ENCODE data around the gene POLRMT. TPM values are rescaled to one million over a fixed set of nuclear protein-coding genes. Genes with fewer than 3 reads are reported as not detected.

The POLRMT gene
- 26.4 and 40.2 TPM in 2 replicates for total RNA-seq

DNA sequence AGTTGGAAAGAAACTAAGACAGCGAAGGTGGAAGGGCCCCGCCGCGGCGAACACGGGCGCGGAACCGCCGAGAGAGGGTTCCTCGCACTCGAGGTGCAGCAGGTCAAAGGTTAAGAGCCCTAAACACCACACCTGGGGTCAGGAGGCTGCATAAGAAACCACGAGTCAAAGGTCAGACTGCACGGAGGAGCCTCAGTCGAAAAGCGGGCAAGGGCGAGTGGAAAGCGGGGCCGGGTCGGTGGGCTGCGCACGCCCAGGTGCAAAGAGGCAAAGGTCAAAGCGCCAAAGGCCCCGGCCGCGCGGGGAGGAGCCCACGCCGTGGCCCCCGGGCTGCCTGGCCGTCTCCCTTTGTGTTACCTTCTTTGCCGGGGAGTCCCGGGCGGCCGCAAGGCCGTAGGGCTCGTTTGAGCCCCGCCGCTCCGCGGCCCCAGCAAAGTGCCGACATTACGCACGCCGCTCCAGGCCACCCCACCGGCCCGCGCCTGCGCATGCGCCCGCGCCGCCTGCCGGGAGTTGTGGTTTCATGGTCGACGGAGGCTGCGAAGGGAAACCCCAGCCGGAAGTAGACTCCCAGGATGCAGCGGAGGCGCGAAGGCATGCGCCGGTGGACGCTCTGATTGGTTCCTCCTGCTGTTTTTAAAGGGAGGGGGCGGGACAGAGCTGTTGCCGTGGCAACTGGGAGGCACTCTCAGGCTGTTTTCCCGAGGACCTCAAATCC lies at the start of gene POLRMT:
Gene POLRMT, minus strand, starts transcription at position 470 of the 718 bp plus-strand sequence. Its CDS starts 25 bp downstream, at position 445.

DNA sequence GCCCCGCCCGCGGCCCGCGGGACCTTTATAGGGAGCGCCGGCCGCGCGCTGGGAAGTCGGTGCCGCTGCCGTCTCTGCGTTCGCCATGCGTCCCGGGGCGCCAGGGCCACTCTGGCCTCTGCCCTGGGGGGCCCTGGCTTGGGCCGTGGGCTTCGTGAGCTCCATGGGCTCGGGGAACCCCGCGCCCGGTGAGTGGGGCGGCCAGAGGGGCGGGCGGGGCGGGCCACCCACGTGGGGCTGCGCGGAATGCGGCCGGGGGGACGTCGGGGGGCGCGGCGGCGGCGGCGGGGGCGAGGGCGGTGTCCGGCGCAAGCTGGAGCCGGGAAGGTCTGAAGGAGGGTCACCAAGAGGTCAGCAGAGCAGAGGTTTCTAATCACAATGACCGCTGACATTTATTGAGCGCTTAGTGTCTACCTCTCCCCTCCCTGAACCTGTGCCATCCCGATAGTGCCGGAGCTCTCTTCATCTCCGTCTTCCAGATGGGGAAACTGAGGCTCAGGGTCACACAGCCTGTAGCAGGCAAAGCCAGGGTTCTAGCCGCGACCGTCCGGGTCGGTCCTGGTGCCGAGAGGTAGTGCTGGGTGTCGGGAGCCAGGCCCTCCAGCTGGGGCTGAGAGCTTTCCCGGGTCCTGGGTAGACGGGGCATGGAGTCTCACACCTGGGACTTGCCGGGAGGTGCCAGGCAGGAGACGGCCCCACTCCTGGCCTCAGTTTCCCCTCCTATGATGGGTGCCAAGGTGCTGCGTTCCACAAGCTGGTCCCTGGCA lies 43.2 kb upstream of the POLRMT start, which contains the start of gene FSTL3:
Gene FSTL3, plus strand, starts transcription at position 54 of the 767 bp plus-strand sequence. Its CDS starts 32 bp downstream, at position 86.

GRCh38 chr19:662962-663681 lies 29.8 kb upstream of the POLRMT start, which contains the start of gene RNF126:
RNF126 (minus strand) TSS chr19:663214; CDS start chr19:663121, 93 bp downstream.

DNA sequence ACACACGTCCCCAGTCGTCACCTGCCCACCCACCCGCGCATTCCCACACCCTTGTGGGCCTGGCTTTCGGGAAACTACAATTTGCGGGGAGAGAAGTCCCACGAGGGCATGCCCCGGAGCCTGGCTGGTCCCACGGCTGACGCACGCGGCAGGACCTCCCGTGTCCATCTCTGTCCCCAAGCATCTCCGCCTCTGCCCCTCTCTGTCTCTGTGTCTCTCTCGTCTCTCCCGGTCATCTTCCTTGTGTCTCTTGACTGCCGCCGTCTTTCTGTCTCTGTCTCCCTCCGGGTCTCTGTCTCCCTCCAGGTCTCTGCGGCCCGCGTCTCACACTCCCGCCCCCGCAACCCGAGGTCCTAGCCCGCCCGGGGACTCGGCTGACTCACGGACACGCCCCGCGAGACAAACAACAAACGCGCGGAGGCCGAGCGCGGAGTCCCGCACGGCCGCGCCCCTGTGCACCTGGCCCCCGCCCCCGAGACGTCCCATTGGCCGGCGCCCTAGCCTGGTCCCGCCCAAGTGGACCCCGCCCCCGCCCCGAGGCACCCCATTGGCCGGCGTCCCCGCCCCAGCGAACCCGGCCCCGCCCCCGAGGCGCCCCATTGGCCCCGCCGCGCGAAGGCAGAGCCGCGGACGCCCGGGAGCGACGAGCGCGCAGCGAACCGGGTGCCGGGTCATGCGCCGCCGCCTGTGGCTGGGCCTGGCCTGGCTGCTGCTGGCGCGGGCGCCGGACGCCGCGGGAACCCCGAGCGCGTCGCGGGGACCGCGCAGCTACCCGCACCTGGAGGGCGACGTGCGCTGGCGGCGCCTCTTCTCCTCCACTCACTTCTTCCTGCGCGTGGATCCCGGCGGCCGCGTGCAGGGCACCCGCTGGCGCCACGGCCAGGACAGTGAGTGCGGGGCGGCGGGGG lies 6.2 kb upstream of the POLRMT start, which contains the start of gene FGF22:
Gene FGF22, plus strand, starts transcription at position 627 of the 908 bp plus-strand sequence. Its CDS starts 47 bp downstream, at position 674.

GRCh38 chr19:589693-590395 lies 43.5 kb downstream of the POLRMT start, which contains the start of gene HCN2:
HCN2 (plus strand) TSS chr19:589881; CDS start chr19:589946, 65 bp downstream.

GRCh38 chr19:572140-572742 lies 61.1 kb downstream of the POLRMT start, which contains the start of gene BSG:
BSG (plus strand) TSS chr19:572596; CDS start chr19:572635, 39 bp downstream.

Other genes with a start within 250 kb of the POLRMT start
- gene C2CD4C, start 224.4 kb downstream of the POLRMT start, total RNA-seq: 0.18 and 0.38 TPM in 2 replicates
- 2.6 and 4.5 TPM in 2 replicates for gene SHC2, start 172.5 kb downstream of the POLRMT start, total RNA-seq
- gene MADCAM1, start 137.1 kb downstream of the POLRMT start, total RNA-seq: under 0.01 TPM in 1 of 2 replicates, not detected in the other
- 26.5 and 27.4 TPM in 2 replicates for gene TPGS1, start 126.0 kb downstream of the POLRMT start, total RNA-seq
- 107 and 112 TPM in 2 replicates for gene CDC34, start 101.8 kb downstream of the POLRMT start, total RNA-seq
- not detected in 2 replicates for gene GZMM, start 89.5 kb downstream of the POLRMT start, total RNA-seq
- gene BSG, start 60.9 kb downstream of the POLRMT start, total RNA-seq: 281 and 352 TPM in 2 replicates
- gene HCN2, start 43.7 kb downstream of the POLRMT start, total RNA-seq: 0.63 and 2.9 TPM in 2 replicates
- 0.09 TPM in 1 of 2 replicates, not detected in the other for gene FGF22, start 6.3 kb upstream of the POLRMT start, total RNA-seq
- 23.8 and 28.8 TPM in 2 replicates for gene RNF126, start 29.7 kb upstream of the POLRMT start, total RNA-seq
- 19.2 and 77.1 TPM in 2 replicates for gene FSTL3, start 42.9 kb upstream of the POLRMT start, total RNA-seq
- not detected in 2 replicates for gene PRSS57, start 61.9 kb upstream of the POLRMT start, total RNA-seq
- gene PALM, start 75.4 kb upstream of the POLRMT start, total RNA-seq: 2.8 and 6.8 TPM in 2 replicates
- under 0.01 TPM in 1 of 2 replicates, not detected in the other for gene MISP, start 117.6 kb upstream of the POLRMT start, total RNA-seq
- 129 and 144 TPM in 2 replicates for gene PTBP1, start 163.9 kb upstream of the POLRMT start, total RNA-seq
- 0.19 and 0.36 TPM in 2 replicates for gene PLPPR3, start 188.4 kb upstream of the POLRMT start, total RNA-seq
- not detected in 2 replicates for gene AZU1, start 194.3 kb upstream of the POLRMT start, total RNA-seq
- gene PRTN3, start 207.5 kb upstream of the POLRMT start, total RNA-seq: not detected in 2 replicates
- gene ELANE, start 218.8 kb upstream of the POLRMT start, total RNA-seq: not detected in 2 replicates
- gene CFD, start 226.1 kb upstream of the POLRMT start, total RNA-seq: 0.28 and 1.4 TPM in 2 replicates

Data from endothelial cell of coronary artery (primary cell).